Immature natural killer cell (primary cell): Measurements from ENCODE around the gene ATP2B3. TPM values are rescaled to one million over a fixed set of nuclear protein-coding genes. Genes with fewer than 3 reads are reported as not detected.

Experiments used
- DNase-seq, 3 donors: peaks; one replicate each; pipeline ENCODE4 v3.0.0; 2022; ENCODE audit warnings: mixed read lengths in 1 of 3
- H3K27ac Mint-ChIP-seq, 6 donors: one replicate each; pipeline ENCODE4 v1.8.0; 2020; ENCODE audit warnings: mixed read lengths in 6 of 6, mild to moderate bottlenecking in 5 of 6, inconsistent platforms in 4 of 6, moderate library complexity in 3 of 6
- H3K27me3 Mint-ChIP-seq, 3 donors: one replicate each; pipeline ENCODE4 v1.8.0; 2020 to 2021; ENCODE audit warnings: low read depth in 3 of 3, mild to moderate bottlenecking in 3 of 3, mixed read lengths in 3 of 3, moderate library complexity in 3 of 3, inconsistent platforms in 1 of 3
- H3K36me3 Mint-ChIP-seq, 3 donors: one replicate each; pipeline ENCODE4 v1.8.0; 2020; ENCODE audit warnings: mixed read lengths in 3 of 3, inconsistent platforms in 2 of 3, mild to moderate bottlenecking in 2 of 3
- H3K4me1 Mint-ChIP-seq, 2 donors: one replicate each; pipeline ENCODE4 v1.8.0; 2020; ENCODE audit warnings: inconsistent platforms in 2 of 2, mild to moderate bottlenecking in 2 of 2, mixed read lengths in 2 of 2, moderate library complexity in 1 of 2
- H3K4me3 Mint-ChIP-seq, 5 donors: one replicate each; pipeline ENCODE4 v1.8.0; 2020; ENCODE audit warnings: mild to moderate bottlenecking in 5 of 5, mixed read lengths in 5 of 5, inconsistent platforms in 3 of 5, moderate library complexity in 3 of 5
- H3K9me3 Mint-ChIP-seq, 6 donors: one replicate each; pipeline ENCODE4 v1.8.0; 2020; ENCODE audit warnings: mild to moderate bottlenecking in 6 of 6, mixed read lengths in 6 of 6, inconsistent platforms in 4 of 6, moderate library complexity in 3 of 6
- polyA plus RNA-seq, 3 donors: library from polyadenylated mRNA; unstranded; fragments of 300-500 nt; fragmentation: Illumina TruSeq; gene quantifications; one replicate each; pipeline ENCODE4 v1.2.3, GENCODE V29; 2021

Gene ATP2B3
- polyA plus RNA-seq, 3 donors from 2014 or later = not detected

- Mint-ChIP-seq H3K36me3 (no peaks in the 10 kb centered on the region), H3K27me3 (peaks cover 0 to 2% (median 0%) of the 10 kb centered on the region in 3 donors), H3K4me3 (no peak overlapping the region), H3K27ac (no peak overlapping the region), H3K9me3 (no peaks in the 10 kb centered on the region), H3K4me1 (no peaks in the 10 kb centered on the region)
- DNase-seq = no peak
Measured at GRCh38 chrX:153494061-153494460, 23.4 kb upstream of the ATP2B3 start.

- no peak within 1 kb of the TSS for H3K4me3 Mint-ChIP-seq
- H3K4me1 Mint-ChIP-seq = no peaks in the 10 kb centered on the region
- H3K36me3 Mint-ChIP-seq = no peaks in the 10 kb centered on the region
- H3K27ac Mint-ChIP-seq = no peak within 1 kb of the TSS
- no peaks in the 10 kb centered on the region for H3K9me3 Mint-ChIP-seq
- DNase-seq = no peak
- H3K27me3 Mint-ChIP-seq = peaks cover 0 to 2% (median 0%) of the 10 kb centered on the region in 3 donors
Measured at GRCh38 chrX:153494541-153495361, 22.7 kb upstream of the ATP2B3 start, which contains the start of gene BGN. Gene BGN, plus strand, starts transcription at chrX:153494980. Its CDS starts 9,652 bp downstream, at chrX:153504632.

GRCh38 chrX:153495362-153495751 lies 22.1 kb upstream of the ATP2B3 start:
- no peaks in the 10 kb centered on the region for H3K36me3 Mint-ChIP-seq
- no peak overlapping the region for H3K27ac Mint-ChIP-seq
- H3K9me3 Mint-ChIP-seq = no peaks in the 10 kb centered on the region
- H3K27me3 Mint-ChIP-seq = peaks cover 0 to 4% (median 2%) of the 10 kb centered on the region in 3 donors
- H3K4me3 Mint-ChIP-seq = no peak overlapping the region
- H3K4me1 Mint-ChIP-seq = no peaks in the 10 kb centered on the region
- no peak for DNase-seq

- Mint-ChIP-seq H3K9me3 (no peaks in the 10 kb centered on the region), H3K27me3 (peaks cover 0 to 6% (median 2%) of the 10 kb centered on the region in 3 donors), H3K36me3 (no peaks in the 10 kb centered on the region), H3K4me3 (no peak overlapping the region), H3K4me1 (no peaks in the 10 kb centered on the region), H3K27ac (no peak overlapping the region)
- DNase-seq = no peak
Measured at GRCh38 chrX:153495903-153496589, 21.4 kb upstream of the ATP2B3 start.

GRCh38 chrX:153496590-153496959 lies 20.9 kb upstream of the ATP2B3 start:
- Mint-ChIP-seq H3K4me3 (no peak overlapping the region), H3K4me1 (no peaks in the 10 kb centered on the region), H3K9me3 (no peaks in the 10 kb centered on the region)

GRCh38 chrX:153498453-153498852 lies 19.0 kb upstream of the ATP2B3 start:
- H3K4me3 Mint-ChIP-seq = no peak overlapping the region
- no peaks in the 10 kb centered on the region for H3K36me3 Mint-ChIP-seq
- no peak for DNase-seq
- H3K27me3 Mint-ChIP-seq = peaks cover 0 to 6% (median 2%) of the 10 kb centered on the region in 3 donors
- H3K27ac Mint-ChIP-seq = no peak overlapping the region
- no peaks in the 10 kb centered on the region for H3K4me1 Mint-ChIP-seq
- H3K9me3 Mint-ChIP-seq = no peaks in the 10 kb centered on the region

More at GRCh38 chrX:153496590-153496959, 20.9 kb upstream of the ATP2B3 start:
- Mint-ChIP-seq H3K27me3 (peaks cover 0 to 6% (median 2%) of the 10 kb centered on the region in 3 donors), H3K27ac (no peak overlapping the region), H3K36me3 (no peaks in the 10 kb centered on the region)
- DNase-seq = no peak

- H3K36me3 Mint-ChIP-seq = no peaks in the 10 kb centered on the region
- H3K9me3 Mint-ChIP-seq = no peaks in the 10 kb centered on the region
- H3K4me3 Mint-ChIP-seq = no peak overlapping the region
Measured at GRCh38 chrX:153499341-153499740, 18.1 kb upstream of the ATP2B3 start.

GRCh38 chrX:153499876-153500275 lies 17.6 kb upstream of the ATP2B3 start:
- Mint-ChIP-seq H3K9me3 (no peaks in the 10 kb centered on the region), H3K4me1 (no peaks in the 10 kb centered on the region), H3K27me3 (peaks cover 0 to 4% (median 2%) of the 10 kb centered on the region in 3 donors), H3K27ac (no peak overlapping the region), H3K4me3 (no peak overlapping the region), H3K36me3 (no peaks in the 10 kb centered on the region)
- DNase-seq = no peak

More at GRCh38 chrX:153499341-153499740, 18.1 kb upstream of the ATP2B3 start:
- no peak for DNase-seq
- H3K27me3 Mint-ChIP-seq = peaks cover 0 to 5% (median 2%) of the 10 kb centered on the region in 3 donors
- H3K4me1 Mint-ChIP-seq = no peaks in the 10 kb centered on the region
- no peak overlapping the region for H3K27ac Mint-ChIP-seq

GRCh38 chrX:153500676-153501280 lies 16.7 kb upstream of the ATP2B3 start:
- H3K4me3 Mint-ChIP-seq = no peak overlapping the region
- no peak overlapping the region for H3K27ac Mint-ChIP-seq
- H3K9me3 Mint-ChIP-seq = no peaks in the 10 kb centered on the region
- no peaks in the 10 kb centered on the region for H3K4me1 Mint-ChIP-seq
- DNase-seq = no peak
- H3K27me3 Mint-ChIP-seq = peaks cover 0 to 4% (median 2%) of the 10 kb centered on the region in 3 donors
- no peaks in the 10 kb centered on the region for H3K36me3 Mint-ChIP-seq

GRCh38 chrX:153501530-153501929 lies 15.9 kb upstream of the ATP2B3 start:
- H3K36me3 Mint-ChIP-seq = no peaks in the 10 kb centered on the region
- peaks cover 0 to 4% (median 2%) of the 10 kb centered on the region in 3 donors for H3K27me3 Mint-ChIP-seq
- no peaks in the 10 kb centered on the region for H3K4me1 Mint-ChIP-seq
- no peak overlapping the region for H3K4me3 Mint-ChIP-seq
- DNase-seq = no peak
- no peak overlapping the region for H3K27ac Mint-ChIP-seq
- H3K9me3 Mint-ChIP-seq = no peaks in the 10 kb centered on the region

- no peaks in the 10 kb centered on the region for H3K36me3 Mint-ChIP-seq
- no peak overlapping the region for H3K27ac Mint-ChIP-seq
- H3K27me3 Mint-ChIP-seq = peaks cover 0 to 4% (median 2%) of the 10 kb centered on the region in 3 donors
- no peak overlapping the region for H3K4me3 Mint-ChIP-seq
- H3K9me3 Mint-ChIP-seq = no peaks in the 10 kb centered on the region
- H3K4me1 Mint-ChIP-seq = no peaks in the 10 kb centered on the region
- no peak for DNase-seq
Measured at GRCh38 chrX:153502131-153502530, 15.3 kb upstream of the ATP2B3 start.

- DNase-seq = no peak
- peaks cover 0 to 2% of the 10 kb centered on the region in 2 donors for H3K4me1 Mint-ChIP-seq
- peaks cover 0 to 4% (median 2%) of the 10 kb centered on the region in 3 donors for H3K27me3 Mint-ChIP-seq
- H3K9me3 Mint-ChIP-seq = no peaks in the 10 kb centered on the region
- H3K27ac Mint-ChIP-seq = no peak overlapping the region
- H3K4me3 Mint-ChIP-seq = no peak overlapping the region
- no peaks in the 10 kb centered on the region for H3K36me3 Mint-ChIP-seq
Measured at GRCh38 chrX:153502796-153503195, 14.6 kb upstream of the ATP2B3 start.

- Mint-ChIP-seq H3K27ac (no peak overlapping the region), H3K4me3 (no peak overlapping the region), H3K9me3 (no peaks in the 10 kb centered on the region), H3K27me3 (peaks cover 0 to 4% (median 4%) of the 10 kb centered on the region in 3 donors), H3K36me3 (no peaks in the 10 kb centered on the region), H3K4me1 (peaks cover 0 to 2% of the 10 kb centered on the region in 2 donors)
- DNase-seq = no peak
Measured at GRCh38 chrX:153504445-153505016, 12.9 kb upstream of the ATP2B3 start.

GRCh38 chrX:153505361-153505760 lies 12.1 kb upstream of the ATP2B3 start:
- H3K4me1 Mint-ChIP-seq = peaks cover 0 to 2% of the 10 kb centered on the region in 2 donors
- no peak for DNase-seq
- H3K27ac Mint-ChIP-seq = no peak overlapping the region
- H3K36me3 Mint-ChIP-seq = no peaks in the 10 kb centered on the region
- no peak overlapping the region for H3K4me3 Mint-ChIP-seq
- H3K27me3 Mint-ChIP-seq = peaks cover 0 to 2% (median 1%) of the 10 kb centered on the region in 3 donors
- H3K9me3 Mint-ChIP-seq = no peaks in the 10 kb centered on the region
